ENCODE data around the gene PDAP1.
"Not testable (repeated sequence)": the region's sequence is repeated elsewhere in the genome, so short reads cannot be mapped to it uniquely, and the experiment has no call there.

Gene PDAP1

DNA sequence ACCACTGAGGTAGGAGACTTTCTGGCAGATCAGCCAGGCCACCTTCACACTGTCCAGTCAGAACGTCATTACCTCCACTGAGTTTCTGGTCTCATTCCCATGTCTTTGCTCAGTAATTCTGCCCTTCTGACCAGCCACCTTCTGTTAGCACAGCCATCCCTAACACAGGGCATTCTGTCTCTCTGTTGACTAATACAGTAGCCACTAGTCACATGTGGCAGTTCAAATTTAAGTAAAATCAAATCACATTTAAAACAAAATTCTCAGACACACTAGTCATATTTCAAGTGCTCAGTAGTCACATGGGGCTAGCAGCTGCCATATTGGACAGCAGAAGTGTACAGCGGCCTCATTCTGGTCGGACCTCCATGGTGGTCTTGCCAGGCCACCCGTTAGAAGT lies 37.7 kb upstream of the PDAP1 start:
- H3K36me3 ChIP-seq (ENCODE audit: control insufficient read depth, insufficient read depth, low read length) = peaks cover 48% of the 10 kb centered on the region
- peaks cover 3% of the 10 kb centered on the region for H3K4me1 ChIP-seq (ENCODE audit: control insufficient read depth, insufficient read depth, low read length)
- no peaks in the 10 kb centered on the region for H3K9me3 ChIP-seq (ENCODE audit: control insufficient read depth, insufficient read depth, low read length)
- H3K4me3 ChIP-seq (ENCODE audit: low read depth, low read length) = no peak overlapping the region
- H3K27me3 ChIP-seq (ENCODE audit: control insufficient read depth, insufficient read depth, low read length) = no peaks in the 10 kb centered on the region
- no peak overlapping the region for H3K9ac ChIP-seq (ENCODE audit: low read depth, low read length)

DNA sequence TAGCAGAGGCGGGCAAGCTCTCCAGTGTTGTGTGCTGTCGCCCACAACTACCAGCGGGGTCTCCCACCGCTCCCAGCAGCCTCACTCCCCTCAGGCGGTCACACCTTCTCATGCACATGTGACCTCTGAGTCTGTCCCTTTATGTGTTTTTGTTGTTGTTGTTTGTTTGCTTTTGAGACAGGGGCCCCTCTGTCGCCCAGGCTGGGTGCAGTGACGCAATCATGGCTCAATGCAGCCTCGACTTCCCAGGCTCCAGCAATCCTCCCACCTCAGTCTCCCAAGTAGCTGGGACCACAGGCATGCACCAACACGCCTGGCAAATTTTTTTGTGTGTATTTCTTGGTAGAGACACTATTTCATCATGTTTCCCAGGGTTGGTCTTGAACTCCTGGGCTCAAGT lies 31.8 kb upstream of the PDAP1 start:
- Histone ChIP-seq H3K9ac (ENCODE audit: low read depth, low read length) (no peak overlapping the region), H3K9me3 (ENCODE audit: control insufficient read depth, insufficient read depth, low read length) (no peaks in the 10 kb centered on the region), H3K36me3 (ENCODE audit: control insufficient read depth, insufficient read depth, low read length) (peaks cover 21% of the 10 kb centered on the region), H3K4me1 (ENCODE audit: control insufficient read depth, insufficient read depth, low read length) (peaks cover 3% of the 10 kb centered on the region), H3K4me3 (ENCODE audit: low read depth, low read length) (peak overlapping the region; percentile 96), H3K27me3 (ENCODE audit: control insufficient read depth, insufficient read depth, low read length) (no peaks in the 10 kb centered on the region)

GRCh38 chr7:99438573-99439480 lies 30.4 kb upstream of the PDAP1 start, which contains the start of the genes CPSF4 and PTCD1:
CPSF4 (plus strand) TSS chr7:99438943; CDS start chr7:99439083, 140 bp downstream.
PTCD1 (minus strand) TSS chr7:99438798; CDS start chr7:99435242, 3,556 bp downstream.
- Histone ChIP-seq H3K9ac (ENCODE audit: low read depth, low read length) (peak within 1 kb of the TSS; percentile 91), H3K36me3 (ENCODE audit: control insufficient read depth, insufficient read depth, low read length) (peaks cover 16% of the 10 kb centered on the region), H3K4me3 (ENCODE audit: low read depth, low read length) (peak within 1 kb of the TSS; percentile 96), H3K27me3 (ENCODE audit: control insufficient read depth, insufficient read depth, low read length) (no peaks in the 10 kb centered on the region), H3K9me3 (ENCODE audit: control insufficient read depth, insufficient read depth, low read length) (no peaks in the 10 kb centered on the region), H3K4me1 (ENCODE audit: control insufficient read depth, insufficient read depth, low read length) (peaks cover 3% of the 10 kb centered on the region)

DNA sequence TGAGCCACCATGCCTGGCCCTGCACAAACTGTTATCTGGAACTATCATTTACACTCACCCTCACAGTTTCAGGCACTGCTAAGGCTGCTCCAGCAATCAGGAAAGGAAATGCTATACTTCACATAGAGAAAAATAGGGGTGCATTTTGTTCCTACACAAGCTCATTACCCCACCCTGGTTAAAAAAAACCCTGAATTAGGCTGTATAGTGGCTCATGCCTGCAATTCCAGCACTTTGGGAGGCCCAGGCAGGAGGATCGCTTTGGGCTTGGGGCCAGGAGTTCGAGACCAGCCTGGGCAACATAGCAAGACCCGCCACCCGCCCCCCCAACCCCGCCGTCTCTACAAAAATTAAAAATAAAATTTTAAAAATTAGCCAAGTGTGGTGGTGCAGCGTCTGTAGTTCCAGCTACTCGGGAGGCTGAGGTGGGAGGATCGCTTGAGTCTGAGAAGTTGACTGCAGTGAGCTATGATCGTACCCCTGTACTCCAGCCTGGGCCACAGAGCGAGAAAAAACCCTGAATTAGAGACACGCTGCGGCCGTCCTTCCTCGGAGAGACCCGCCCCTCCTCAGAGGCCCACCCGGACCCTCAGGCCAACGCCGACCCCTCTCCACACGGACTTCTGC lies 29.7 kb upstream of the PDAP1 start:
- Histone ChIP-seq H3K27me3 (ENCODE audit: control insufficient read depth, insufficient read depth, low read length) (no peaks in the 10 kb centered on the region), H3K9me3 (ENCODE audit: control insufficient read depth, insufficient read depth, low read length) (no peaks in the 10 kb centered on the region), H3K4me1 (ENCODE audit: control insufficient read depth, insufficient read depth, low read length) (peaks cover 3% of the 10 kb centered on the region), H3K4me3 (ENCODE audit: low read depth, low read length) (peak overlapping the region; percentile 96), H3K36me3 (ENCODE audit: control insufficient read depth, insufficient read depth, low read length) (peaks cover 18% of the 10 kb centered on the region), H3K9ac (ENCODE audit: low read depth, low read length) (peak overlapping the region; percentile 88)

DNA sequence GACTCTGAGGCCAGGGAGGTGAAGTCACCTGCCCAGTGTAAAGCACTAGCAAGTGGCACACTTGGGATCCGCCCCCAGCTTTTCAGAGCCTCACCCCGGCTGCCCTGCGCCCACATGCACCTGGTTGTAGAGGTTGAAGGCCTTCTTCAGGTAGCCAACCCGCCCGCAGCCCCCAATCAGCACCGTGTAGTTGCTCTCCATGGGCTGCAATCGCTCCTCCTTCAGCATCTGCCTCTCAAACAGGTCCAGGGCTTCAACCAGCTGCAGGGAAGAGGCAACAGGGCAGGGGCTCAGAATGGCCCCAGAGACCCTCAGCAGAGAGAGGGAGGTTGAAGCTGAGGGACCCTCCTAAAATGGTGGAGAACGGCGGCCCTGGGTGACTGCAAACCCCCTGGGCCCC lies 24.8 kb upstream of the PDAP1 start:
- H3K9me3 ChIP-seq (ENCODE audit: control insufficient read depth, insufficient read depth, low read length) = no peaks in the 10 kb centered on the region
- no peak overlapping the region for H3K9ac ChIP-seq (ENCODE audit: low read depth, low read length)
- H3K36me3 ChIP-seq (ENCODE audit: control insufficient read depth, insufficient read depth, low read length) = peaks cover 46% of the 10 kb centered on the region
- H3K4me1 ChIP-seq (ENCODE audit: control insufficient read depth, insufficient read depth, low read length) = no peaks in the 10 kb centered on the region
- H3K4me3 ChIP-seq (ENCODE audit: low read depth, low read length) = no peak overlapping the region
- H3K27me3 ChIP-seq (ENCODE audit: control insufficient read depth, insufficient read depth, low read length) = no peaks in the 10 kb centered on the region

DNA sequence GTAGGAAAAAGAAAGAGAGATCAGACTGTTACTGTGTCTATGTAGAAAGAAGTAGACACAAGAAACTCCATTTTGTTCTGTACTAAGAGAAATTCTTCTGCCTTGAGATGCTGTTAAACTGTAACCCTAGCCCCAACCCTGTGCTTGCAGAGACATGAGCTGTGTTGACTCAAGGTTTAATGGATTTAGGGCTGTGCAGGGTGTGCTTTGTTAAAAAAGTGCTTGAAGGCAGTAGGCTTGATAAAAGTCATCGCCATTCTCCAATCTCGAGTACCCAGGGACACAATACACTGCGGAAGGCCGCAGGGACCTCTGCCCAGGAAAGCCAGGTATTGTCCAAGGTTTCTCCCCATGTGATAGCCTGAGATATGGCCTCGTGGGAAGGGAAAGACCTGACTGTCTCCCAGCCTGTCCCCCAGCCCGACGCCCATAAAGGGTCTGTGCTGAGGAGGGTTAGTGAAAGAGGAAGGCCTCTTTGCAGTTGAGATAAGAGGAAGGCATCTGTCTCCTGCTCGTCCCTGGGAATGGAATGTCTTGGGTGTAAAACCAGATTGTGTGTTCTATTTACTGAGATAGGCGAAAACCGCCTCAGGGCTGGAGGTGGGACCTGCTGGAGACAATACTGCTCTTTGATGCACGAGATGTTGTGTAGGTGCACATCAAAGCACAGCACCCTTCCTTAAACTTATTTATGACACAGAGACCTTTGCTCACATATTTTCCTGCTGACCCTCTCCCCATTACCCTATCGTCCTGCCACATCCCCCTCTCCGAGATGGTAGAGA lies 23.6 kb upstream of the PDAP1 start:
- not testable (repeated sequence) for H3K4me1 ChIP-seq (ENCODE audit: control insufficient read depth, insufficient read depth, low read length); H3K4me3 ChIP-seq (ENCODE audit: low read depth, low read length); H3K9me3 ChIP-seq (ENCODE audit: control insufficient read depth, insufficient read depth, low read length); H3K27me3 ChIP-seq (ENCODE audit: control insufficient read depth, insufficient read depth, low read length); H3K9ac ChIP-seq (ENCODE audit: low read depth, low read length)
- peaks cover 46% of the 10 kb centered on the region for H3K36me3 ChIP-seq (ENCODE audit: control insufficient read depth, insufficient read depth, low read length)

DNA sequence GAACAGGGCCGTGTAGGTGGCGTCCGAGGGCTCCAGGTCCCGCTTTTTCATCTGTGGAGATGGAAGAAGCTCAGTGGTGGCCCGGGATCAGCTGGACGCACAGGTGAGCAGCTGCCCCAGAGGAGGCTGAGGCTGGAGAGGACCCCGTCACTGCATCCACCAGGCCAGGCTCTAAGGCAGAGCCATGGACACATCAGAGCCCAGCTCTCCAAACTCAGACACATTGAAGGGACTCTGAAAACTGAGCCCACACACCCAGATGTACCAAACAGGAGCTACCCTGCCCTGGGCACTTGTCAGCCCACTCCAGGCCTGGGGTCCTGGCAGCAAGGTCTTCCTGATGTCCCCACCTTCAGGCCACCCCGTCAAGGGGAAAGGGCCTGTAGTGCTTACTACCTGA lies 21.4 kb upstream of the PDAP1 start:
- Histone ChIP-seq H3K9ac (ENCODE audit: low read depth, low read length) (no peak overlapping the region), H3K36me3 (ENCODE audit: control insufficient read depth, insufficient read depth, low read length) (peaks cover 50% of the 10 kb centered on the region), H3K27me3 (ENCODE audit: control insufficient read depth, insufficient read depth, low read length) (no peaks in the 10 kb centered on the region), H3K4me3 (ENCODE audit: low read depth, low read length) (no peak overlapping the region), H3K9me3 (ENCODE audit: control insufficient read depth, insufficient read depth, low read length) (no peaks in the 10 kb centered on the region), H3K4me1 (ENCODE audit: control insufficient read depth, insufficient read depth, low read length) (no peaks in the 10 kb centered on the region)

GRCh38 chr7:99428972-99429566 lies 20.7 kb upstream of the PDAP1 start:
- H3K4me3 ChIP-seq (ENCODE audit: low read depth, low read length) = no peak overlapping the region
- no peaks in the 10 kb centered on the region for H3K4me1 ChIP-seq (ENCODE audit: control insufficient read depth, insufficient read depth, low read length)
- no peaks in the 10 kb centered on the region for H3K9me3 ChIP-seq (ENCODE audit: control insufficient read depth, insufficient read depth, low read length)
- peaks cover 55% of the 10 kb centered on the region for H3K36me3 ChIP-seq (ENCODE audit: control insufficient read depth, insufficient read depth, low read length)
- H3K9ac ChIP-seq (ENCODE audit: low read depth, low read length) = no peak overlapping the region
- no peaks in the 10 kb centered on the region for H3K27me3 ChIP-seq (ENCODE audit: control insufficient read depth, insufficient read depth, low read length)

GRCh38 chr7:99424932-99425730 lies 16.7 kb upstream of the PDAP1 start:
- H3K36me3 ChIP-seq (ENCODE audit: control insufficient read depth, insufficient read depth, low read length) = peaks cover 51% of the 10 kb centered on the region
- H3K4me3 ChIP-seq (ENCODE audit: low read depth, low read length) = no peak overlapping the region
- H3K4me1 ChIP-seq (ENCODE audit: control insufficient read depth, insufficient read depth, low read length) = peaks cover 5% of the 10 kb centered on the region
- H3K9me3 ChIP-seq (ENCODE audit: control insufficient read depth, insufficient read depth, low read length) = no peaks in the 10 kb centered on the region
- H3K27me3 ChIP-seq (ENCODE audit: control insufficient read depth, insufficient read depth, low read length) = no peaks in the 10 kb centered on the region
- H3K9ac ChIP-seq (ENCODE audit: low read depth, low read length) = no peak overlapping the region

GRCh38 chr7:99422625-99423024 lies 14.2 kb upstream of the PDAP1 start:
- H3K9ac ChIP-seq (ENCODE audit: low read depth, low read length) = no peak overlapping the region
- H3K36me3 ChIP-seq (ENCODE audit: control insufficient read depth, insufficient read depth, low read length) = peaks cover 59% of the 10 kb centered on the region
- H3K27me3 ChIP-seq (ENCODE audit: control insufficient read depth, insufficient read depth, low read length) = no peaks in the 10 kb centered on the region
- no peaks in the 10 kb centered on the region for H3K9me3 ChIP-seq (ENCODE audit: control insufficient read depth, insufficient read depth, low read length)
- peaks cover 5% of the 10 kb centered on the region for H3K4me1 ChIP-seq (ENCODE audit: control insufficient read depth, insufficient read depth, low read length)
- no peak overlapping the region for H3K4me3 ChIP-seq (ENCODE audit: low read depth, low read length)

DNA sequence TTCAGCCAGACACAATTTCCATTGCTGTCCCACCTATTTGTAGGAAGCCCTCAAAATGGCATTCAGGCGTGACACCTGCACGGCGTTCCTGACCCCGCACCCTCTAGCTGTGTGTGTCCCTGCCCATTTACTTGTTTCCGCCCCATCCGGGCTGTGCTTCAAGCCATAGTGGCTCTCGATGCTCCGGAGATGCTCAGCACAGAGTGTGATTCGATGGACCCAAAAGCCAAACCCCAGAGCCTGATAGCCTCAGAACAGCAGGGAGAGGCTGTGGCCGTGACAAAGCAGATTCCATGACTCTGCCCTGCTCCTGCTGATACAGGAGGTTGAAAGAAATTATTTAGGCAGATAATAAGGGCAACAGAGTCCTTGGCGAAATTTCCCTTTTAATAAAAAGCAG lies 13.8 kb upstream of the PDAP1 start:
- Histone ChIP-seq H3K36me3 (ENCODE audit: control insufficient read depth, insufficient read depth, low read length) (peaks cover 63% of the 10 kb centered on the region), H3K9me3 (ENCODE audit: control insufficient read depth, insufficient read depth, low read length) (no peaks in the 10 kb centered on the region), H3K9ac (ENCODE audit: low read depth, low read length) (no peak overlapping the region)

More for the DNA sequence above, 13.8 kb upstream of the PDAP1 start:
- no peak overlapping the region for H3K4me3 ChIP-seq (ENCODE audit: low read depth, low read length)
- H3K27me3 ChIP-seq (ENCODE audit: control insufficient read depth, insufficient read depth, low read length) = no peaks in the 10 kb centered on the region
- peaks cover 5% of the 10 kb centered on the region for H3K4me1 ChIP-seq (ENCODE audit: control insufficient read depth, insufficient read depth, low read length)
